ENCODE measurements around the gene SPTLC3.

SPTLC3 gene

GRCh38 chr20:13166437-13166836, 157.7 kb downstream of the SPTLC3 start:
- H3K4me1 ChIP-seq (ENCODE audit: insufficient read depth, insufficient read length): no peaks in the 10 kb centered on the region
- no peak overlapping the region for H3K9ac ChIP-seq (ENCODE audit: insufficient read length, low read depth)
- H3K4me3 ChIP-seq (ENCODE audit: insufficient read length, low read depth): no peak overlapping the region
- no peaks in the 10 kb centered on the region; the same call in 1 of the 2 replicates for H3K9me3 ChIP-seq (ENCODE audit: insufficient read depth, low read length)
- DNase-seq (ENCODE audit: low read depth, low spot score): no peak
- no peaks in the 10 kb centered on the region for H3K36me3 ChIP-seq (ENCODE audit: insufficient read depth, insufficient read length, low read length)
- no peak for TF ChIP-seq YY1 (IDR thresholded peaks at IDR 0.05; ENCODE audit: insufficient read depth, insufficient read length)
- no peaks in the 10 kb centered on the region for H3K27me3 ChIP-seq (ENCODE audit: insufficient read depth, insufficient read length)

- Histone ChIP-seq H3K9ac (ENCODE audit: insufficient read length, low read depth) (no peak overlapping the region), H3K27me3 (ENCODE audit: insufficient read depth, insufficient read length) (no peaks in the 10 kb centered on the region), H3K9me3 (ENCODE audit: insufficient read depth, low read length) (no peaks in the 10 kb centered on the region; the same call in 1 of the 2 replicates), H3K4me3 (ENCODE audit: insufficient read length, low read depth) (no peak overlapping the region), H3K36me3 (ENCODE audit: insufficient read depth, insufficient read length, low read length) (no peaks in the 10 kb centered on the region), H3K4me1 (ENCODE audit: insufficient read depth, insufficient read length) (no peaks in the 10 kb centered on the region)
- no peak for DNase-seq (ENCODE audit: low read depth, low spot score)
- TF ChIP-seq YY1 (IDR thresholded peaks at IDR 0.05; ENCODE audit: insufficient read depth, insufficient read length): no peak
- TF ChIP-seq ZNF274 (IDR thresholded peaks at IDR 0.05; ENCODE audit: low read depth, low read length): no peak
- TF ChIP-seq SUZ12 (IDR thresholded peaks at IDR 0.05; ENCODE audit: extremely low read depth, insufficient read depth, insufficient read length): no peak
Measured at GRCh38 chr20:13169086-13169485, 160.3 kb downstream of the SPTLC3 start.

GRCh38 chr20:13170771-13171170, 162.0 kb downstream of the SPTLC3 start:
- Histone ChIP-seq H3K4me3 (ENCODE audit: insufficient read length, low read depth) (no peak overlapping the region), H3K9me3 (ENCODE audit: insufficient read depth, low read length) (no peaks in the 10 kb centered on the region; the same call in 1 of the 2 replicates), H3K4me1 (ENCODE audit: insufficient read depth, insufficient read length) (no peaks in the 10 kb centered on the region), H3K36me3 (ENCODE audit: insufficient read depth, insufficient read length, low read length) (no peaks in the 10 kb centered on the region), H3K9ac (ENCODE audit: insufficient read length, low read depth) (no peak overlapping the region), H3K27me3 (ENCODE audit: insufficient read depth, insufficient read length) (no peaks in the 10 kb centered on the region)
- no peak for TF ChIP-seq ZNF274 (IDR thresholded peaks at IDR 0.05; ENCODE audit: low read depth, low read length)
- no peak for DNase-seq (ENCODE audit: low read depth, low spot score)

- no peaks in the 10 kb centered on the region for H3K36me3 ChIP-seq (ENCODE audit: insufficient read depth, insufficient read length, low read length)
- no peaks in the 10 kb centered on the region; the same call in 1 of the 2 replicates for H3K9me3 ChIP-seq (ENCODE audit: insufficient read depth, low read length)
- no peak overlapping the region for H3K4me3 ChIP-seq (ENCODE audit: insufficient read length, low read depth)
- no peak for TF ChIP-seq YY1 (IDR thresholded peaks at IDR 0.05; ENCODE audit: insufficient read depth, insufficient read length)
- no peak for TF ChIP-seq SUZ12 (IDR thresholded peaks at IDR 0.05; ENCODE audit: extremely low read depth, insufficient read depth, insufficient read length)
- no peak for TF ChIP-seq ZNF274 (IDR thresholded peaks at IDR 0.05; ENCODE audit: low read depth, low read length)
- no peaks in the 10 kb centered on the region for H3K4me1 ChIP-seq (ENCODE audit: insufficient read depth, insufficient read length)
- no peaks in the 10 kb centered on the region for H3K27me3 ChIP-seq (ENCODE audit: insufficient read depth, insufficient read length)
- DNase-seq (ENCODE audit: low read depth, low spot score): no peak
- no peak overlapping the region for H3K9ac ChIP-seq (ENCODE audit: insufficient read length, low read depth)
Measured at GRCh38 chr20:13173201-13173600, 164.4 kb downstream of the SPTLC3 start.

- Histone ChIP-seq H3K27me3 (ENCODE audit: insufficient read depth, insufficient read length) (no peaks in the 10 kb centered on the region), H3K4me3 (ENCODE audit: insufficient read length, low read depth) (no peak overlapping the region), H3K9me3 (ENCODE audit: insufficient read depth, low read length) (no peaks in the 10 kb centered on the region), H3K36me3 (ENCODE audit: insufficient read depth, insufficient read length, low read length) (no peaks in the 10 kb centered on the region), H3K9ac (ENCODE audit: insufficient read length, low read depth) (no peak overlapping the region), H3K4me1 (ENCODE audit: insufficient read depth, insufficient read length) (no peaks in the 10 kb centered on the region)
- DNase-seq (ENCODE audit: low read depth, low spot score): no peak
- TF ChIP-seq ZNF274 (IDR thresholded peaks at IDR 0.05; ENCODE audit: low read depth, low read length) (no peak), YY1 (IDR thresholded peaks at IDR 0.05; ENCODE audit: insufficient read depth, insufficient read length) (no peak), SUZ12 (IDR thresholded peaks at IDR 0.05; ENCODE audit: extremely low read depth, insufficient read depth, insufficient read length) (no peak)
Measured at GRCh38 chr20:13174402-13174801, 165.6 kb downstream of the SPTLC3 start.

- TF ChIP-seq SUZ12 (IDR thresholded peaks at IDR 0.05; ENCODE audit: extremely low read depth, insufficient read depth, insufficient read length) (no peak), YY1 (IDR thresholded peaks at IDR 0.05; ENCODE audit: insufficient read depth, insufficient read length) (no peak)
- DNase-seq (ENCODE audit: low read depth, low spot score): no peak
- Histone ChIP-seq H3K4me1 (ENCODE audit: insufficient read depth, insufficient read length) (no peaks in the 10 kb centered on the region), H3K9me3 (ENCODE audit: insufficient read depth, low read length) (no peaks in the 10 kb centered on the region), H3K4me3 (ENCODE audit: insufficient read length, low read depth) (no peak overlapping the region), H3K27me3 (ENCODE audit: insufficient read depth, insufficient read length) (no peaks in the 10 kb centered on the region), H3K36me3 (ENCODE audit: insufficient read depth, insufficient read length, low read length) (no peaks in the 10 kb centered on the region), H3K9ac (ENCODE audit: insufficient read length, low read depth) (no peak overlapping the region)
Measured at GRCh38 chr20:13180986-13181889, 172.5 kb downstream of the SPTLC3 start.

GRCh38 chr20:13183005-13183404, 174.2 kb downstream of the SPTLC3 start:
- H3K4me1 ChIP-seq (ENCODE audit: insufficient read depth, insufficient read length): no peaks in the 10 kb centered on the region
- no peak overlapping the region for H3K9ac ChIP-seq (ENCODE audit: insufficient read length, low read depth)
- H3K9me3 ChIP-seq (ENCODE audit: insufficient read depth, low read length): no peaks in the 10 kb centered on the region
- DNase-seq (ENCODE audit: low read depth, low spot score): no peak
- H3K27me3 ChIP-seq (ENCODE audit: insufficient read depth, insufficient read length): no peaks in the 10 kb centered on the region
- H3K36me3 ChIP-seq (ENCODE audit: insufficient read depth, insufficient read length, low read length): no peaks in the 10 kb centered on the region
- H3K4me3 ChIP-seq (ENCODE audit: insufficient read length, low read depth): no peak overlapping the region
- TF ChIP-seq YY1 (IDR thresholded peaks at IDR 0.05; ENCODE audit: insufficient read depth, insufficient read length) (no peak), ZNF274 (IDR thresholded peaks at IDR 0.05; ENCODE audit: low read depth, low read length) (no peak), SUZ12 (IDR thresholded peaks at IDR 0.05; ENCODE audit: extremely low read depth, insufficient read depth, insufficient read length) (no peak)
